ENCODE data around the gene RIC8B.

RIC8B gene

DNA sequence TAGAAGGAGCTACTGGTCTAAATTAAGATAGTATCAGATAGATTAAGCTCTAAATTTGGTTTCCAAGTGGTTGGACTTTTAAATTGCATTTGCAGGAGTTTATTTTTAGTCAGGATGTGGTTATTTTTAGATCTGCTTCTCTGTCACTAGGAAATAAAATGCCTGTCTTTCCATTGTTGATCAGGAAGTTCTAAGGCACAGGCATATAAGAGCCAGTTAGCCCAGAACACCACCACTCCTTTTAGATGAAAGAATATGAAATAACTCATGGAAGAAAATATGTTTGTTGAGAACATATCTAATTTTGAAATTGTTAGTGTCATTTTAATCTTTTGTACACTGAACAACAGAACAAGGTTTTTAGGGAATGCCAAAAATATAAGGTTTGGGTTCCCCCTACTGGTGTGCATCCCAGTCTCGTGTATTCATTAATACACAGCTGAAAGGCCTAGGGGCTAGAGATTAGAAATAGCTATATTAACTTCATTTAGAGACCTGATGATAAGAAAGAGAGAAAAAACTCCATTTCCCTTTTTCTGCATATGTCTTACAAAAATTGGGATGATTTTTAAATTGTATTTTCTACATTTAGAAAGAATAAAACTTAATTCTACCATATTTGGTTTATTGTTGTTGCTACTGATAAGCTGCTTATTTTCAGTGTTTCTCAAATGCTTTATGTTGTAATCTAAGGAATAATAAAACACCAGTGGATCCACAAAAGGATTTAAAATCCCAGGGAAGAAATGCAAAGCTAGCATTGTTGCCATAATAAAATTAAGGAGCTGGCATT, 67.2 kb downstream of the RIC8B start:
- no peaks in the 10 kb centered on the region for H3K9me3 ChIP-seq (ENCODE audit: insufficient read depth, low read length, severe bottlenecking)
- H3K4me1 ChIP-seq (ENCODE audit: insufficient read depth, low read length) = no peaks in the 10 kb centered on the region
- no peak overlapping the region for H3K27ac ChIP-seq (ENCODE audit: low read length)
- H2AFZ ChIP-seq (ENCODE audit: low read depth, low read length) = no peak overlapping the region
- no peak overlapping the region for H3K4me3 ChIP-seq (ENCODE audit: low read depth in 1 of 2, low read length in 2 of 2)
- H3K27me3 ChIP-seq (ENCODE audit: insufficient read depth, low read length, poor library complexity) = no peaks in the 10 kb centered on the region
- no peak overlapping the region for H3K9ac ChIP-seq (ENCODE audit: low read depth, low read length)
- peak; percentile 56; the same call in 1 of the 3 replicates for ATAC-seq (ENCODE audit: insufficient read depth, low read depth)
- H3K79me2 ChIP-seq (ENCODE audit: insufficient read depth, low read length) = no peaks in the 10 kb centered on the region
- H4K20me1 ChIP-seq (ENCODE audit: insufficient read depth, low read length) = no peaks in the 10 kb centered on the region
- DNase-seq = peak; percentile 27
- peaks cover 43% of the 10 kb centered on the region; the same call in 1 of the 2 replicates for H3K36me3 ChIP-seq (ENCODE audit: insufficient read depth, low read length)
- TF ChIP-seq, protein P1, sequence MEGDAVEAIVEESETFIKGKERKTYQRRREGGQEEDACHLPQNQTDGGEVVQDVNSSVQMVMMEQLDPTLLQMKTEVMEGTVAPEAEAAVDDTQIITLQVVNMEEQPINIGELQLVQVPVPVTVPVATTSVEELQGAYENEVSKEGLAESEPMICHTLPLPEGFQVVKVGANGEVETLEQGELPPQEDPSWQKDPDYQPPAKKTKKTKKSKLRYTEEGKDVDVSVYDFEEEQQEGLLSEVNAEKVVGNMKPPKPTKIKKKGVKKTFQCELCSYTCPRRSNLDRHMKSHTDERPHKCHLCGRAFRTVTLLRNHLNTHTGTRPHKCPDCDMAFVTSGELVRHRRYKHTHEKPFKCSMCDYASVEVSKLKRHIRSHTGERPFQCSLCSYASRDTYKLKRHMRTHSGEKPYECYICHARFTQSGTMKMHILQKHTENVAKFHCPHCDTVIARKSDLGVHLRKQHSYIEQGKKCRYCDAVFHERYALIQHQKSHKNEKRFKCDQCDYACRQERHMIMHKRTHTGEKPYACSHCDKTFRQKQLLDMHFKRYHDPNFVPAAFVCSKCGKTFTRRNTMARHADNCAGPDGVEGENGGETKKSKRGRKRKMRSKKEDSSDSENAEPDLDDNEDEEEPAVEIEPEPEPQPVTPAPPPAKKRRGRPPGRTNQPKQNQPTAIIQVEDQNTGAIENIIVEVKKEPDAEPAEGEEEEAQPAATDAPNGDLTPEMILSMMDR (IDR thresholded peaks at IDR 0.05; ENCODE audit: borderline replicate concordance, extremely low read depth, low read length, poor library complexity, severe bottlenecking) = peak; percentile 57
- TF ChIP-seq EZH2 (IDR thresholded peaks at IDR 0.05; ENCODE audit: borderline replicate concordance, low read depth, low read length, severe bottlenecking) = no peak
- no peak overlapping the region for H3K4me2 ChIP-seq (ENCODE audit: insufficient read depth, low read length)

DNA sequence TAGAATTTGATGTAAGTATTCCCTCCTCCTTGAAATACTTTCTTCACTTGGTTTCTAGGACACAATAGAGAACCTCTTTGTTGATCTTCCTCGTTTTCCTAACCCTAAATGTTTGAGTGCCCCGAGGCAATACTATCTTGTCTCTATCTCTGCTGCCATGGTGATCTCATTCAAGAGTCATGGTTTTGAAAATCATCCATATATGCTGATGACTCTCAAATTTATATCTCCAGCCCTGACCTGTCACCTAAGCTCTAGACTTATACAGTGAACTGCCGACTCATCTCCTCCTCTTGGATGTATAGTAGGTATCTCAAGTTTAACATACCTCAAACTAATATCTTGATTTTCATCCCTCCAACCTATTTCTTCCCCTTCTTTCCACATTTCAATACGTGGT, 71.4 kb downstream of the RIC8B start:
- Histone ChIP-seq H3K79me2 (ENCODE audit: insufficient read depth, low read length) (no peaks in the 10 kb centered on the region), H2AFZ (ENCODE audit: low read depth, low read length) (no peak overlapping the region), H3K36me3 (ENCODE audit: insufficient read depth, low read length) (peaks cover 73% of the 10 kb centered on the region; the same call in 1 of the 2 replicates), H3K27me3 (ENCODE audit: insufficient read depth, low read length, poor library complexity) (no peaks in the 10 kb centered on the region), H3K4me1 (ENCODE audit: insufficient read depth, low read length) (no peaks in the 10 kb centered on the region), H3K27ac (ENCODE audit: low read length) (no peak overlapping the region), H4K20me1 (ENCODE audit: insufficient read depth, low read length) (no peaks in the 10 kb centered on the region), H3K4me2 (ENCODE audit: insufficient read depth, low read length) (no peak overlapping the region), H3K9me3 (ENCODE audit: insufficient read depth, low read length, severe bottlenecking) (no peaks in the 10 kb centered on the region), H3K4me3 (ENCODE audit: low read depth in 1 of 2, low read length in 2 of 2) (no peak overlapping the region), H3K9ac (ENCODE audit: low read depth, low read length) (no peak overlapping the region)
- TF ChIP-seq EZH2 (IDR thresholded peaks at IDR 0.05; ENCODE audit: borderline replicate concordance, low read depth, low read length, severe bottlenecking) = no peak
- TF ChIP-seq, protein P1 (IDR thresholded peaks at IDR 0.05; ENCODE audit: borderline replicate concordance, extremely low read depth, low read length, poor library complexity, severe bottlenecking) = no peak
- no peak for DNase-seq
- no peak for ATAC-seq (ENCODE audit: insufficient read depth, low read depth)

DNA sequence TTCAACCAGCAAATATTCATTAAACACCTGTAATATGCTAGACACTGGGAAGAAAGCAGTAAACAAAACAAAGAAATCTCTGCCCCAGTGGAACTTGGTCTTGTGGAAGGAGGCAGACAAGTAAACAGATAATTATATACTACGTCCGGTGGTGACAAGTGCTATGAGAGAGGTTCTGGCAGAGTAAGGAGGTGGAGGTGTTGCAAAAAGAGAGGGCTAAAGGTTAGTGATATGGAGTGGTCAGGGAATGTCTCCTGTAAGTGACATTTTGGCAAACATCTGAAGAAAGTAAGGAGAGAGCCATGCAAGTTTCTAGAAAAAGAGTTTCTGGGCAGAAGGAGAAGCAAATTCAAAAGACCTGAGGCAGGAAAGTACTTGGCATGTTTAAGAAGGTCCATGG, 73.4 kb downstream of the RIC8B start:
- ATAC-seq (ENCODE audit: insufficient read depth, low read depth) = no peak
- Histone ChIP-seq H3K79me2 (ENCODE audit: insufficient read depth, low read length) (no peaks in the 10 kb centered on the region), H3K4me1 (ENCODE audit: insufficient read depth, low read length) (no peaks in the 10 kb centered on the region), H3K36me3 (ENCODE audit: insufficient read depth, low read length) (peaks cover 80% of the 10 kb centered on the region; the same call in 1 of the 2 replicates), H3K27me3 (ENCODE audit: insufficient read depth, low read length, poor library complexity) (no peaks in the 10 kb centered on the region), H3K9me3 (ENCODE audit: insufficient read depth, low read length, severe bottlenecking) (no peaks in the 10 kb centered on the region), H3K4me3 (ENCODE audit: low read depth in 1 of 2, low read length in 2 of 2) (no peak overlapping the region), H3K27ac (ENCODE audit: low read length) (no peak overlapping the region), H3K9ac (ENCODE audit: low read depth, low read length) (no peak overlapping the region), H2AFZ (ENCODE audit: low read depth, low read length) (no peak overlapping the region), H4K20me1 (ENCODE audit: insufficient read depth, low read length) (no peaks in the 10 kb centered on the region), H3K4me2 (ENCODE audit: insufficient read depth, low read length) (no peak overlapping the region)
- DNase-seq = no peak
- TF ChIP-seq EZH2 (IDR thresholded peaks at IDR 0.05; ENCODE audit: borderline replicate concordance, low read depth, low read length, severe bottlenecking) = no peak
- TF ChIP-seq, protein P1 (IDR thresholded peaks at IDR 0.05; ENCODE audit: borderline replicate concordance, extremely low read depth, low read length, poor library complexity, severe bottlenecking) = no peak
